DMS 273 (cell line): Measurements from ENCODE around the gene LSM7.
A peak's percentile ranks its signal among the peaks of the same experiment; 100 is the strongest.

ENCODE experiments used
- DNase-seq: peaks from one replicate; lab custom pipeline; 2025; ENCODE audit not compliant: unreplicated experiment; lab: John Stamatoyannopoulos, UW

Gene LSM7

DNA sequence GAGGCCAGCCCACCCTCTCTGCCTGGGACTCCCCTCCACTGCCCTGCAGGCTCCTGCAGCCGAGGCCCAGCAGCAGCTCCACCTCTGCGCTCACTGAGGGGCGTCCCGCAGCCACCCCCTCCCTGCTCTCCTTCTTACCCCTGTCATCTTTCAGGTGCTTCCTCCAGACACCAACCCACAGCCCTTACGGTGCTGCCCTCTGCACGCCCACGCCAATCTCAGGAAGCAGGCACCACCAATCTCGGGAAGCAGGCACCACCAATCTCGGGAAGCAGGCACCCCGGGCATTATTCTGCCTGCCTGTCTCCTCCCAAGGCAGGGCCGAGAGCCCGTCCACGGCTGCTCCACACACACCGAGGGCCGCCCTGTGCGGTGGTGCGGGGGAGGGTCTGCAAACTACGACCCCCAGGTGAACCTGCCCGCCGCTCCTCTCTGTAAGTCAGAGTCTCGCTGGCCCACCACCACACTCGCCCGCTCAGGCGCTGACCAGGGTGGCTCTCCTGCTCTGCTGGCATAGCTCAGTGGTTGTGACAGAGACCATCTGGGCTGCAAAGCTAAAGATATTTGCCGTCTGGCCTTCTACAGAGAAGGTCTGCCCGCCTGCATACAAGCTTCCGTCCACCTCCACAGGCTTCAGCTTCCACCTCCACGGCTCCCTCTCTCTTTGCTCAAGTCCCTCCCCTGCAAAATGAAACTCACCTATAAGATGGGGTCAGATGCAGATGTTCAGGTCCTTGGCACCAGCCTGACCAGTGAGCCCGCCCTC is 2.9 kb downstream of the LSM7 start:
- no peak for DNase-seq

DNA sequence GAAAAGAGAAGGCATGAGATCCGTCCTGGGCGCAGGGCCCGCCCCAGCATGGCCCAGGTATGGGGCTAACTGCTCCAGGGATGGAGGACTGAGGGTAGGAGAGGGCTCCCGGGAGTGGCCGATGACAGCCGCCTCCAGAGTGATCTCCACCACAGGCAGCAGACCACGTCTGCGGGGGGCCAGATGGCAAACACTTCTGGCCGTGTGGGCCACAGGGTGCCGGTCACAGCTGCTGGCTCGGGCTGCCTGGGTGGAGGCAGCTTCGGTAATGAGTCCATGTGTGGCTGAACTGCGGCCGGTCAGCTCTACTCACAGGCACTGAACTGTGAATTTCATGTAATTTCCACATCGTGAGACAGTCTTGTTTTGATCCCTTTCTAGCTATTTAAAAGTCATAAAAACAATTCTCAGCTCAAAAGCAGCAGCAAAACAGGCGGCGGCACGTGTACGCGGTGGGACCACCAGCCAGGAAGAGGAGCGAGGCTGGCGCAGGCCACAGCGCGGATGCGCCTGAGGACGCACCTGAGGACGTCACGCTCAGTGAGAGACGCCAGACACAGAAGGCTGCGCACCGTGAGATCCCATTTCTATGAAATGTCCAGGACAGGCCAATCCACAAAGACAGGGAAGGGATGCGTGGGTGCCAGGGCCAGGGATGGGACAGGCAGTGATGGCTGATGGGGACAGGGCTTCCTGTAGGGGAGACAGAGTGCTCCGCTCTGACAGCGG is 4.0 kb downstream of the LSM7 start:
- peak; percentile 62 for DNase-seq

DNA sequence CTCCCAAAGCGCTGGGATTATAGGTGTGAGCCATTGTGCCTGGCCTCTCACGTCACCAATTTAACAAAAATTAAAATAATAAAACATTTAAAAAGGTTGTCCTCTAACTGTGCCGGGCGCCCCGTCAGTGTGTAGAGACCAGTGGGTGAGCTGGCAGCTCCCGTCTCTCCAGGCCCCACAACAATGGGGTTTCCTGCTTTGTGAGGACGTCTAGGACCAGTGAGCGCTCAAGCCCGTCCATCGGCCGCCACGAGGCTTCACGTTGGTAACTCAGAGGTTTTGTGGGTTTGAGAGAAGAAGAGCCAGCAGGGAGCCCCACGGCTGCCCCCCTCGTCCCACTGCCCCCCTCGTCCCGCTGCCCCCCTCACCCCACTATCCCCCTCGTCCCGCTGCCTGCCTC is 4.7 kb downstream of the LSM7 start:
- DNase-seq, result no peak

- no peak for DNase-seq
Observed at GRCh38 chr19:2321565-2322283, 6.7 kb downstream of the LSM7 start.

DNA sequence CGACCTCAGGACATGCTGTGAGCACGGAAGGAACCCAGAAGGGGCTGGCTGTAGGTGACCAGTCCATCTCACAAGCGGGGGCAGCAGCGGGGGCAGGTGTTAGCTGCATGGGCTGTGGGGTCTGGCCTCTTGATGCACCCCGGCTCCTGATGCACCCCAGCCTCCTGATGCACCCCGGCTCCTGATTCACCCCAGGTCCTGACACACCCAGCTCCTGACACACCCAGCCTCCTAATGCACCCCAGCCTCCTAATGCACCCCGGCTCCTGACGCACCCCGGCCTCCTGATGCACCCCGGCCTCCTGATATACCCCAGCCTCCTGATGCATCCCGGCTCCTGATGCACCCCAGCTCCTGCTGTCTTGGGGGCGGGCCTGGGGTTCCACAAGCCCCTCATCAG is 7.4 kb downstream of the LSM7 start:
- DNase-seq, result no peak

DNA sequence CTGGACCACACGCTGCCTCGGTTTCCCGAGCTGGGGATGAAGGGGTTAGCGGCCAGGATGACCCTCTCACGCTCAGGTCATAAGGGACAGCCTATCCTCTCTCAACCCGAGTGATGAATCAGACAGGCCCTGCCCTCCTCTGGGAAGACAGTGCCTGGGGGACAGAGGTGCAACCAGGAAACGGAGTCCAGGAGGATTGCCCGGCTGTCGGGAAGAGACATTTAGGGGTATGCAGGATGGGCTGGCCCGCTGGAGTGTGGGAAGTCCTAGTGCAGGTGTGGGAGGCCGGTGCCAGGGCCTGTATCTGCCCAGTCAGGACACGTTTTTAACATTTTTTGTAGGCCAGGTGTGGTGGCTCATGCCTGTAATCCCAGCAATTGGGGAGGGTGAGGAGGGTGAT is 8.3 kb downstream of the LSM7 start:
- DNase-seq, result no peak

GRCh38 chr19:2319551-2319950 is 8.8 kb downstream of the LSM7 start:
- DNase-seq, result no peak

DNA sequence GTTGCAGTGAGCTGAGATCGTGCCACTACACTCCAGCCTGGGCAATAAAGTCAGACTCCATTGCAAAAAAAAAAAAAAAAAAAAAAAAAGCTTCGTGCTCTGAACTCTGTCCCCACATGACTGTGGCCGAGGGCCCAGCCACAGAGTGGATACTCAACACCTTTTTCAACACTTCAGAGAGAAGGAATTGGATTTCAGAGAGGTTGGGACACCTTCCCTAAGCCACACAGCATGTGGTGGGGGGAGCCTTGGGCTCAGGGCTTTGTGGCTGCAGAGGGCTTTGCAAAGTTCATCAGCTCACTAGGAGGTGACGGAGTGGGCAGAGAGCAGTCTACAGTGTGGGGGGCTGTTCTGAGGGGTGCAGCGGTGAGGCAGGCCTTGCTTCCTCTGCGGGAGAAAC is 9.5 kb downstream of the LSM7 start:
- DNase-seq, result no peak

DNA sequence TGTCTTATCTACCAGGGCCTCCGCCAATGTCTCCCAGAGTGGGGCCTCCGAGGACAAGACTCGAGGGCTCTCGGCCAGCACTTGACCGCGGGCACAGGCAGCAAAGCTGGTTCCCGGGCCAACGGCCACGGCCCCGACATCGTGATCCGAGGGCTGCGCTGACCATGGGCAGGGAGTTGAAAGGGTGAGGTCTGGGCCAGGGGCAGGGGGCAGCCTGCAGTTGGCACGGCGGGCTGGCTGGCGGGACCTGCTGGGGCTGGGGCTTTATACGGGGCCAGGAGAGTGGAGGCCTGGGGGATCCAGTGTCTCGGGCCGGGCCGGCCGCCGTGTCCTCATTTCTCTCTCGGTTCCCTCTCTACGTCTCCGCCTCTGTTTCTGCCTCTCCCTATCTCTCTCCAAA is 10.6 kb downstream of the LSM7 start:
- DNase-seq, result no peak

DNA sequence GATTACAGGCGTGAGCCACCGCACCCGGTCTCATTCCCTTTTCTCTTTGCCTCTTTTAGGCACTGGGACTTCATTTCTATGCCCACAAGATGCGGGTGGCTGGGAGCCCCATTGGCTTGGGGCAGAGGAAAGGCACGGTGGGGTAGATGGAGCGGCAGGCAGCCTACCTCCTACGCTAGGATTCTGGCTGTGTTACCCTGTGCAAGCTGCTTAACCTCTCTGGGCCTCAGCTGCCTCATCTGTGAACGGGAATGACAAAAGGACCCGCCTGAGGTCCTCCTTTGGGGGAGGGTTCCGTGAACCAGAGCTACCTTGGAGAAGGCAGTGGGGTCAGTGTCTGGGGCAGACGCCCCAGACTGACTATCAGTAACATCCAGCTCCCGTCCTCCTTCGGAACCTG is 11.1 kb downstream of the LSM7 start:
- no peak for DNase-seq

GRCh38 chr19:2315818-2316353 is 12.5 kb downstream of the LSM7 start:
- peak; percentile 69 for DNase-seq

DNA sequence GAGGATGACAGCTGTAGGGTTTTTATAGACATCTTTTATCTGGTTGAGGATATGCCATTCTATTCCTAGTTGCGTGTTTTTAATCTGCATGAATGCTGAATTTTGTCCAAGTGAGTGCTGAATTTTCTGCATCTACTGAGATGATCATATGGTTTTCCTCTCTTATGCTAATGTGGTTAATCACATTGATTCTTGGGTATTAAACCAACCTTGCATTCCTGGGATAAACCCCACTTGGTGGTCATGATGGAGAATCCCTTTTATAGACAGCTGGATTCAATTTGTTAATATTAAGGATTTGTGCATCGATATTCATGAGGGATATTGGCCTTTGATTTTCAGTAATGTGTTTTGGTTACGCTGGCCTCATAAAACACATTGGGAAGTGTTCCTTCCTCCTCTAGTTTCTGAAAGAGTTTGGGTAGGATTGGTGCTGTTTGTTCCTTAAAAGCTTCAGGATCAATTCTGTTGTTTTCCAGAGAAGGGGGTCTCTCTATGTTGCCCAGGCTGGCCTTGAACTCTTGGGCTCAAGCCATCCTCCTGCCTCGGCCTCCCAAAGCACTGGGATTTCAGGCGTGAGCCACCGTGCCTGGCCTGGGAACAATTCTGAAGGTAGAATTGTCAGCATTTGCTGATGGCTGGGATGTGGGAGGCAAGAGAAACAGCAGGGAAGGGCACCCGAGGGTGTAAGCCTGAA is 13.1 kb downstream of the LSM7 start:
- no peak for DNase-seq

GRCh38 chr19:2312820-2313501 is 15.4 kb downstream of the LSM7 start:
- DNase-seq, result peak; percentile 62

GRCh38 chr19:2311093-2311492 is 17.3 kb downstream of the LSM7 start:
- DNase-seq, result no peak

GRCh38 chr19:2309734-2310362 is 18.5 kb downstream of the LSM7 start:
- DNase-seq, result peak; percentile 71

GRCh38 chr19:2308114-2308556 is 20.3 kb downstream of the LSM7 start, which contains the start of gene LINGO3:
LINGO3 (minus strand) TSS chr19:2308154; CDS start chr19:2291776, 16,378 bp downstream.
- peak; percentile 68 for DNase-seq

DNA sequence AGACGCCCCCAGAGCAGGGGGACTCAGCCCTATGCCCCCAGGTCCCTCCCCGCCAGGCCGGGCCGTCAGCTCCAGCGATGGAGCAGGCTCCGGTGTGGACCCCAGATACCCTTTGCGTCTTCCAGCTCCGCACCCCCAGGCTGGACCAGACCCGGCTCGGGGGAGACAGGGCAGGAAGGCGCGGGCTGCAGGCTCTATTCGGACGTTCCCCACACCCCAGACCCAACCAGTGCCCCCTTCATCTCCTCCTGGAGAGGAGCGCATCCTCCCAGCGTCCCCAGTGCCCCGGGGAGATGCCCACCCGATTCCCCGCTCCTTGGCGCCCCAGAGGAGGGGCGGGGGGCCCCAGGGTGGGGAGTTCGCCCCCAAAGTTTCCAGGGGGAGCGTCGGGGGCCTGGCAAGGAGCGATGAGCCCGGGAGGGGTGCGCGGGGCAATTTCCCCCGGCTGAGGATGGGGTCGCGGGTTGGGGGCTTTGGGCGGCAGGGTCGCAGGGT is 20.8 kb downstream of the LSM7 start:
- no peak for DNase-seq

- no peak for DNase-seq
Observed at GRCh38 chr19:2306971-2307370, 21.4 kb downstream of the LSM7 start.

DNA sequence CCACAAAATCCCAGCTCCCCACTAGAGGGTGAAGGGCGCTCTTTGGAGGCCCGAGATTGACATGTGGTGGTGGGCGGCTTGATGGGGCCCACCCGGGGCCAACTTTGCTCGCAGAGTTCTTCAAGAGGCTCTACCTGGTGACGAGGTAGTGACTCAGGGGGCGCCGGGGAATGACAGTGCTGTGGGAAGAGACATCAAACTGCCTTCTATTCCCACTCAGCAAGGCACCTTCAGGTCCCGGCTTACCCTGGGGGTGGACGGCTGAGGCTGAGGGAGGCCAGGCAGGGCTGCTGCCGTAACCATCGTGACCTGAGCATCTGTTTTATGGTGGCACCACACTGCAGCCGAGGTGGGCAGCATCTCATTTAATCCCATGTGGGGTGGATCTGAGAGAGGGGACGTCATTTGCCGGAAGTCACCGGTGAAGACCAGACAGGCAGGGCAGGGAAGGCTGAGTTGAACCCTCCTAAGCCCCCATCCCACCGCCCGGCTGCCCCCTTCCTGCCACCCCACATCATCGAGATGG is 22.0 kb downstream of the LSM7 start:
- no peak for DNase-seq
